SK-N-SH (cell line): ENCODE measurements around the gene GRIN2C.

ENCODE experiments used
- EP300 ChIP-seq, 2 experiments: IDR thresholded peaks; 2 replicates each; pipeline versions ENCODE4 v1.4.0 to v1.6.1; 2012; ENCODE audit warnings: borderline replicate concordance in 1 of 2, low read depth in 1 of 2, low read length in 1 of 2
- EZH2phosphoT487 ChIP-seq: fragments of 200-600 bp; sonication (generic); IDR thresholded peaks from 2 replicates; pipeline ENCODE4 v1.6.1; 2017; ENCODE audit warnings: low read depth, mixed run types, mild to moderate bottlenecking, antibody characterized with exemption, moderate library complexity, borderline replicate concordance
- GABPA ChIP-seq: IDR thresholded peaks from 2 replicates; pipeline ENCODE4 v1.4.0; 2012; ENCODE audit warnings: low read depth, mild to moderate bottlenecking
- JUND ChIP-seq: IDR thresholded peaks from 2 replicates; pipeline ENCODE4 v1.4.0; 2012
- RAD21 ChIP-seq: IDR thresholded peaks from 2 replicates; pipeline ENCODE4 v1.6.1; 2012; ENCODE audit warnings: mild to moderate bottlenecking, low read length
- TAF1 ChIP-seq: IDR thresholded peaks from 2 replicates; pipeline ENCODE4 v1.6.1; 2012; ENCODE audit warnings: low read depth, mild to moderate bottlenecking, low read length, moderate library complexity, borderline replicate concordance
- TCF12 ChIP-seq: IDR thresholded peaks from 2 replicates; pipeline ENCODE4 v1.4.0; 2012
- TF ChIP-seq, protein P1 (sequence below): fragments of 200-600 bp; sonication (generic); IDR thresholded peaks from 2 replicates; pipeline ENCODE4 v1.6.1; 2017; ENCODE audit warnings: antibody characterized with exemption, mild to moderate bottlenecking, moderate library complexity
- TF ChIP-seq, protein P2 (sequence below): IDR thresholded peaks from 2 replicates; pipeline ENCODE4 v1.4.0; 2012; ENCODE audit warnings: low read depth, borderline replicate concordance
- TF ChIP-seq, protein P3 (sequence below): IDR thresholded peaks from 2 replicates; pipeline ENCODE4 v1.6.1; 2012; ENCODE audit warnings: mild to moderate bottlenecking, low read depth, low read length, moderate library complexity

DNA sequence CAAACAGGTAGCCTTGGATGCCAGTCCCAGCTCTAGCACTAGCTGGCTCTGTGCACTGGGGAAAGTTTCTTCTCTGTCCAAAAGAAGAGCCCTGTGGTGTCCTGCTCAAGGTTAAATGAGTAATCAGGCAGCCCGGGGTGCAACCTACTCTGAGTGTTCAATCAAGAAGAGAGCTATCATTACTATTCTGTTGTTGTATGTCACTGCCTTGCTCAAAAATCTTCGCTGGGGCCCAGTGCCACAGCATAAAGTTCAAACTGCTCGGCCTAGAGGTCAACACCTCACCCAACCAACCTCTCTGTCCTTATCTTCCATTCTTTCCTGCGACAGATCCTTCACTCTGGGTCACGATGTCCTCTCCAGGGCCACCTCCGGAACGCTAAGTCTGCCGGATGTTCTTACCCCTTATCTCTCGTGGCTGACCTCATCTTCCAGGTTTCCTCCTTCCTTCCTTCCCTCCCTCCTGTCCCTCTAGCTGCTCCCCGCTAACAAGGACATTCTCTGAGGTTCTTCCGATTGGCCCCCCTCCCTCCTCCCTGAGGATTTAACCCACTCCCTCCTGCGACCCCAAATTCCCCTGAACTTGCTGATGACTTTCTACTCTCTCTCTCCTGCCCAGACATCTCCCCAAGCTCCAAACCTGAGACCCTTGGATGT lies 8.7 kb upstream of the GRIN2C start:
- TF ChIP-seq JUND (no peak), EZH2phosphoT487 (no peak), RAD21 (no peak), EP300 (IDR thresholded peaks at IDR 0.05; ENCODE audit: borderline replicate concordance in 1 of 2, low read depth in 1 of 2, low read length in 1 of 2) (no peak), TAF1 (no peak), GABPA (no peak), TCF12 (no peak)
- TF ChIP-seq, protein P1, sequence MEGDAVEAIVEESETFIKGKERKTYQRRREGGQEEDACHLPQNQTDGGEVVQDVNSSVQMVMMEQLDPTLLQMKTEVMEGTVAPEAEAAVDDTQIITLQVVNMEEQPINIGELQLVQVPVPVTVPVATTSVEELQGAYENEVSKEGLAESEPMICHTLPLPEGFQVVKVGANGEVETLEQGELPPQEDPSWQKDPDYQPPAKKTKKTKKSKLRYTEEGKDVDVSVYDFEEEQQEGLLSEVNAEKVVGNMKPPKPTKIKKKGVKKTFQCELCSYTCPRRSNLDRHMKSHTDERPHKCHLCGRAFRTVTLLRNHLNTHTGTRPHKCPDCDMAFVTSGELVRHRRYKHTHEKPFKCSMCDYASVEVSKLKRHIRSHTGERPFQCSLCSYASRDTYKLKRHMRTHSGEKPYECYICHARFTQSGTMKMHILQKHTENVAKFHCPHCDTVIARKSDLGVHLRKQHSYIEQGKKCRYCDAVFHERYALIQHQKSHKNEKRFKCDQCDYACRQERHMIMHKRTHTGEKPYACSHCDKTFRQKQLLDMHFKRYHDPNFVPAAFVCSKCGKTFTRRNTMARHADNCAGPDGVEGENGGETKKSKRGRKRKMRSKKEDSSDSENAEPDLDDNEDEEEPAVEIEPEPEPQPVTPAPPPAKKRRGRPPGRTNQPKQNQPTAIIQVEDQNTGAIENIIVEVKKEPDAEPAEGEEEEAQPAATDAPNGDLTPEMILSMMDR: no peak
- TF ChIP-seq, protein P2, sequence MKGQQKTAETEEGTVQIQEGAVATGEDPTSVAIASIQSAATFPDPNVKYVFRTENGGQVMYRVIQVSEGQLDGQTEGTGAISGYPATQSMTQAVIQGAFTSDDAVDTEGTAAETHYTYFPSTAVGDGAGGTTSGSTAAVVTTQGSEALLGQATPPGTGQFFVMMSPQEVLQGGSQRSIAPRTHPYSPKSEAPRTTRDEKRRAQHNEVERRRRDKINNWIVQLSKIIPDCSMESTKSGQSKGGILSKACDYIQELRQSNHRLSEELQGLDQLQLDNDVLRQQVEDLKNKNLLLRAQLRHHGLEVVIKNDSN: no peak
- TF ChIP-seq, protein P3, sequence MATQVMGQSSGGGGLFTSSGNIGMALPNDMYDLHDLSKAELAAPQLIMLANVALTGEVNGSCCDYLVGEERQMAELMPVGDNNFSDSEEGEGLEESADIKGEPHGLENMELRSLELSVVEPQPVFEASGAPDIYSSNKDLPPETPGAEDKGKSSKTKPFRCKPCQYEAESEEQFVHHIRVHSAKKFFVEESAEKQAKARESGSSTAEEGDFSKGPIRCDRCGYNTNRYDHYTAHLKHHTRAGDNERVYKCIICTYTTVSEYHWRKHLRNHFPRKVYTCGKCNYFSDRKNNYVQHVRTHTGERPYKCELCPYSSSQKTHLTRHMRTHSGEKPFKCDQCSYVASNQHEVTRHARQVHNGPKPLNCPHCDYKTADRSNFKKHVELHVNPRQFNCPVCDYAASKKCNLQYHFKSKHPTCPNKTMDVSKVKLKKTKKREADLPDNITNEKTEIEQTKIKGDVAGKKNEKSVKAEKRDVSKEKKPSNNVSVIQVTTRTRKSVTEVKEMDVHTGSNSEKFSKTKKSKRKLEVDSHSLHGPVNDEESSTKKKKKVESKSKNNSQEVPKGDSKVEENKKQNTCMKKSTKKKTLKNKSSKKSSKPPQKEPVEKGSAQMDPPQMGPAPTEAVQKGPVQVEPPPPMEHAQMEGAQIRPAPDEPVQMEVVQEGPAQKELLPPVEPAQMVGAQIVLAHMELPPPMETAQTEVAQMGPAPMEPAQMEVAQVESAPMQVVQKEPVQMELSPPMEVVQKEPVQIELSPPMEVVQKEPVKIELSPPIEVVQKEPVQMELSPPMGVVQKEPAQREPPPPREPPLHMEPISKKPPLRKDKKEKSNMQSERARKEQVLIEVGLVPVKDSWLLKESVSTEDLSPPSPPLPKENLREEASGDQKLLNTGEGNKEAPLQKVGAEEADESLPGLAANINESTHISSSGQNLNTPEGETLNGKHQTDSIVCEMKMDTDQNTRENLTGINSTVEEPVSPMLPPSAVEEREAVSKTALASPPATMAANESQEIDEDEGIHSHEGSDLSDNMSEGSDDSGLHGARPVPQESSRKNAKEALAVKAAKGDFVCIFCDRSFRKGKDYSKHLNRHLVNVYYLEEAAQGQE: no peak
